NCI-H526 treated with DMSO at 0.1 percent for 48 hours (cell line): ENCODE measurements around the gene RAB40A.
"Not testable (repeated sequence)": the region's sequence is repeated elsewhere in the genome, so short reads cannot be mapped to it uniquely, and the experiment has no call there.

Experiments used
- DNase-seq: peaks from one replicate; lab custom pipeline; 2025; lab: John Stamatoyannopoulos, UW

RAB40A gene

DNA sequence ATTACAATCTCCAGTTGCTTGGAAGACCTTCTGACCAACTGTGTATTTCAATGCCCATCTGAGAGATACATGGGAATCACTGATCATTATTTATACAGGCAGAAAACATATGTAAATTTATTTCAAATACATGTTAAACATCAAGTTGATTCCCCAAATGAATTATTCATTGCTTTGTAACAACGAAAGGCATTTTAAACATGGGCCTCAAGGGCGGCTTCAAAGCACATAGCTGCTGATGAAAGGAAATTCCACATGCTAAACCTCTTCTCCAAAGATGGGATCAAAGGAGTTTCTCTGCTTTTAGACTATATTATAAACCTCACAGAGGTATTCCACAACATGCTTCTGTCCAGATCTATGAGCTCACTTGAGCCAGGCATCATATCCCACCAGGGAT lies 4.3 kb upstream of the RAB40A start:
- DNase-seq = no peak

DNA sequence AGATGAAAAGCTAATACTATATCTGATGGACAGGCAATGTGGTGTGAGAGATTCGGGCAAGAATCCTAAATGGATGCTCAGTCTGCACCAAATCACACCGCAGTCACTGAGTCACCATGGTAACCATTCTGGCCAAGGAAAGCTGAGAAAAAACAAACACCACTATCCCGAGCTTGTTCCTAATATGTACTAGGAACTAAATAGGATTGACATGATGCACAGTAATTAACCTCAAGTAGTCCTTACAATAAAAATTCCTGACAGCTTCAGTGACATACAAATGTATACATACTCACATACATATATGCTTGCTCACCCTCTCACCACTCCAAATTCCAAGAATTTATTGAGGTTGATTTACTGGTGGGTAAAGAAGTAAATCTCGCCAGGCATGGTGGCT lies 1.1 kb upstream of the RAB40A start:
- DNase-seq = no peak

DNA sequence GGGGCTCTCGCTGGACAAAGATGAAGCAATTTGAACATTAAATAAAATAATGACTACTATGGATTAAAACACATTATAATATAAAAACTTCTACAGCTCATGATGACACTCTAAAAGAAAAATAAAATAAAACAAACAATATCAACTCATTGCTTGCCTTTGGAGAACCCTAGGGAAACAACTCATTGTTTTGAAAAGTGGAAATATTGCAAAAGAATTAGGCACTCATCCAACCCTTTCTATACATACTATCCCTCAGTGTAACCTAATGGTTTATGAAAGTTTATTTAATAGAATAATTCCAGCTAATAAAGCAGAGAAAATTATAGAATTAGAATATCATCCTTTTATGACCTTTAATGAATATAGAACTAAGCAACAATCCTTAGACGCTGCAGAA lies 718 bp downstream of the RAB40A start:
- DNase-seq = no peak

DNA sequence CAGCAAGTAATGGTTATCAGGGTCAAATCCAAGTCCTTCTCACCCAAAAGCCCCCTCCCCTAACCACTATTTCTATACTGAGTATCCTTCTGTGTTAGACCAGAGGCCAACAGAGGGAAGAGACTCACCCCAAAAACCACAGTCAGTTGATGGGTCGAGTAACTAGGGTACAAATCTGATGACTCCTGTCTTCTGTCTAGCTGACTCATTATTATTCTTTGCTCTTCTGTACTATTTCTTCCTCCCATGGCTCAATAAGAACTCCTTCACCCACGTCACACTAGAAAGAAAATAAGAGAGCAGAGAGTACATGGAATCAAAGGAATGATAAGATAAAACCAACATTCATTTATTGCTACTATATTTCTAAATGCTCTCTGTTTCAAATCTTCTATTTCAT lies 2.0 kb downstream of the RAB40A start:
- DNase-seq = no peak

DNA sequence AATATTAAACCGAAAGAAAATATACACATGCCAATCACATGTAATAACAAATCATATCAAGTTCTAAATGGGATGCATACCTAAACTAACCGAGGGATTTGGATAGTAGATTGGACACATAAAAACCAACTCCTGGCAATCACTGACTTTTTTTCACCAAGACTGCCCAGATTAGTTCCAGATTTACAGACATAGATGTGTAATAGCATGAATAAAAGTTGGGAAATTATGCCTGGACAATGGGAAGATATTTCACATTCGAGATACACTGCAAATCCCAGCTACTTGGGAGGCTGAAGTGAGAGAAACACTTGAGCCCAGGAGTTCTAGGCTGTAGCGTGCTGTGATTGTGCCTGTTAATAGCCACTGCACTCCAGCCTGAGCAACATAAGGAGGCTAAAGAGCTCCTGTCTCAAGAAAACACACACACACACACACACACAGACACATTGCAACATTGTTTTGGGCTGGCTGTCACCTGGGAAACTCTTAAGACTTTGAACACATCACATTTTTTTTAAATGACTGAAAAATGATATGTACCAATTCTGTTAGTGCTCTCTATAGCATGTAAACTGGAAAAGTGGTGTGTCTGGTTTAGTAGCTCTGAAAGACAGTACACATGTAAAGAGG lies 5.7 kb downstream of the RAB40A start:
- DNase-seq = no peak

DNA sequence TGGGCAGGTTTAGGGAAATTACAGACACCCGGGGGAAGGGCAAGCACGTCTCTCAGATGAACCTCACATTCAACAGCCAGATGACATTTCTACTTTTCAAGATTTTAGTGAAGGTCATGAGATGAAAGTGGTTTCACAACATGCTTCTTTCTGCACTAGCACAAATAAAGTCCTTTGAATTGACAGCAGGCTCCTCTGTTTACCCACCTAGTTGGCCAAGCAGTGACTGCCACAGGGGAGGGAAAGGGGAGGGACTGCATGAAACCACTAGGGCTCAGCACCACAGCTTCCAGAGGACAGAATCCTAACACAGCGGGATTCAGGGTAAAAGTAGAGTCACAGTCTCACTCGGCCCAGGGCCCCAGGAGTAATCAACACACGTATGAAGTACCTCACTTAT lies 6.2 kb downstream of the RAB40A start:
- DNase-seq = no peak

DNA sequence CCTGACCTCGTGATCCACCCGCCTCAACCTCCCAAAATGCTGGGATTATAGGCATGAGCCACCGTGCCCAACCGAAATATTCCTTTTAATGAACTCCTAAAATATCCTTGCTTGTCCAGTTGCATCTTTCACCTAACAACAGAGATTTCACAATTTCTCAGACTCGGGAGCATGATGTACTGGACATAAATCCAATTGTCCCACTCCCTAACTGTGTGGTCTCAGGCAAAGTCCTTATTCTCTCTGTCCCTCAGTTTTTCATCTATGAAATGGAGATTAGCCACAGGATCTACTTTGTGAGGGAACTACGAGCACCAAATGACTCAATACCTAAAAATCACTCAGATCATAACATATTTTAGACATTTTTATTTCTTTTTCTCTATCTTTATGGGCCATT lies 9.3 kb downstream of the RAB40A start:
- no peak for DNase-seq

DNA sequence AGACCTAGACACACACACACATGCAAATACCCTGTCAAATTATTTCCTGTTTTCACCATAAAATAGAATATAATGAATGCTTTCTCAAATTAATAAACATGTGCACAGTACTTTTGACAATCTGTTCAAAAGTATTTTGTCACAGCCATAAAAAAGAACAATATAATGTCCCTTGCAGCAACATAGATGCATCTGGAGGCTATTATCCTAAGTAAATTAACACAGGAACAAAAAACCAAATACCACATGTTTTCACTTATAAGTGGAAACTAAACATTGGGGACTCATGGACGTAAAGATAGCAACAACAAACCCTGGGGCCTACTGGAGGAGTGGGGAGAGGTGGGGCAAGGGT lies 15.5 kb downstream of the RAB40A start:
- no peak for DNase-seq

DNA sequence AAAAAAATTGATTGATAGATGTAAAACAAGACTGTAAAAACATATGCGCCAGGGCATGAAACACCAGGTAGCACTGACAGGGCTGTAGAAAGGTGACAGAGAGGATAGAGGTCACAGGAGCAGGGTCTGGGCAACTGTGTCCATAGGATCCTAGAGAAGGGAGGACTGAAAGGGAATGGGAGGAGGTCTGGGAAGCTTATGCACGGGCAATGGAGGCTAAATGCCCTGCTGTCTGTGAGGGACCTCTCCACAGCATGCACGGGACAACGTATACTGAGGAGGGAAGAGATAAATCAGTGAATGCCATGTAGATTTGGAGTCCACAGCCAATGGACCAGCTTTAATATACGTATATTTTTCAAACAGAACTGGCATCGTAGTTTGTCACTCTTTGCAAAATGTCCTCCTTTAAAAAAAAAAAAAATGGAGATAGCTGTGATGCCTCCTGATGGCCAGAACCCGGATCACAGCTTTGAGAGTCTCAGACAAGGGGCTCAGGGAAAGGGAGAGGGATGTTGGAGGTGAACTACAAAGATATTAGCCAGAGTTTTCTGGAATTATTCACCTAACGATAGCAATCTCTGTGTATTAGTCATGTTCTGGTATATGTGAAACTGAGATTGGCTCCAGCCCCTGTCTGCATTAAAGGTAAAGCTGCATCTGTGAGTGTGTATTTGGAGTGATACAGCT lies 16.0 kb downstream of the RAB40A start:
- DNase-seq = no peak

DNA sequence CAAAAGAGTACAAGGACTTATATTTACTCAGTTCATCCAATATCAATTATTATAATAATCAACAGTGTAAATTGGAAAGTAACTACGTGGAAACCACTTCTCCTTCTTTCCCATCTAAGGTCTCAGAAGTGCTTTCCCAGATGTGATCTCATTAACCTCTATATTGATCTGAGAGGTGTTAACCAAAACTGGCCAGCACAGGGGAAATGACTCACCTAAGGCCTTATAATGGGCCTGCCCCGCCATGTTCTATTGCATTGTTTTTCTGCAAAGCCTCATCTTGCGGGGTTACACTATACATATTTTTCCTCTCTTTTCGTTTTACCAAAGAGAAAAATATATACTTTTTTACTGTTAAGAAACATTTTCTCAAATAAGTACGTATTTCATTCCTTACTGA lies 20.5 kb downstream of the RAB40A start:
- DNase-seq = no peak

DNA sequence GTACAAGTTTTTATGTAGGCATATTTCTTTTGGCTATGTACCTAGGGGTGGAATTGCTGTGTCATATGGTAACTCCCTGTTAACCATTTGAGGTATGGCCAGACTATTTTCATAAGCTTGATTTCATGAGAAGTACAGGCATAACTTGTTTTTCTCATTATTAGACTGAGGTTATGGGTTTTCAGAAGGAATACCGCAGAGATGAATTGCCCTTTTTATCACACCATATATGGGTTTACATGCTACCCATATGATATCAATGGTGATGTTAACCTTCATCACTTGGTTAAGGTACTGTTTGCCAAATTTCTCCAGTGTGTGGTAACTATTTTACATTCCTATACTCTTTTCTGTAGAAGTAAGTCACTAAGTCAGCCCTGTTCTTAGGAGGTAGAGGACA lies 23.5 kb downstream of the RAB40A start:
- DNase-seq = no peak

DNA sequence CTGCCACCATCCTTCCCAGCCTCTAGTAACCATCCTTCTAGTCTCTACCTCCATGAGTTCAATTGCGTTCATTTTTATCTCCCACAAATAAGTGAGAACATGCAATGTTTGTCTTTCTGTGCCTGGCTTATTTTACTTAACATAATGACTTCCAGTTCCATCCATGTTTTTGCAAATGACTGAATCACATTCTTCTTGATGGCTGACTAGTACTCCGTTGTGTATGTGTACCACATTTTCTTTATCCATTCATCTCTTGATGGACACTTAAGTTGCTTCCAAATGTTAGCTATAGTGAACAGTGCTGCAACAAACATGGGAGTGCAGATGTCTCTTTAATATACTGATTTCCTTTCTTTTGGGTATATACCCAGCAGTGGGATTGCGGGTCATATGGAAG lies 25.7 kb downstream of the RAB40A start:
- DNase-seq = not testable (repeated sequence)

DNA sequence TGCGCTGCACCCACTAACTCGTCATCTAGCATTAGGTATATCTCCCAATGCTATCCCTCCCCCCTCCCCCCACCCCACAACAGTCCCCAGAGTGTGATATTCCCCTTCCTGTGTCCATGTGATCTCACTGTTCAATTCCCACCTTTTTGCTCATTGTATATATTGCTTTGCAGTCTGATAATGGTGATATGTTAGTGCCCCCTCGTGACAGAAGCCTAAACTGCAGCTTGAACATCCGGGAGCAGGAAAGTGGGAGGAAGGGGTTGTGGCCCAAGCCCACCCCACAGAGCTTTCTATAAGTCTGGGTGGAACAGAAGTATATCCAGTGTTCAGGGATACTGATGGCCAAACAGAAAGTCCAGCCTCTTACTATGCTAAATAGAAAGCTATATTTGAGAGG lies 29.6 kb downstream of the RAB40A start:
- peak; percentile 9 for DNase-seq

DNA sequence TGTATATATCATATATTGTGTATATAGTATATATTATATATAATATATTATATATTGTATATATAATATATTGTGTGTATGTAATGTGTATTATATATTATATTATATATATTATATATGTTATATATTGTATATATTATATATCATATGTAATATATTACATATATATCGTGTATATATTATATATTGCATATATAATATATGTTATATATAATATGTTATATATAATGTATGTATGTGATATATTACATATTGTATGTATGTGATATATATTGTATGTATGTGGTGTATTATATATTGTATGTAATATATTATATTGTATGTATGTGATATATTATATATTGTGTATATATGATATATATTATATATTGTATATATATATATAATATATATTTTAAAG lies 30.5 kb downstream of the RAB40A start:
- DNase-seq = no peak

DNA sequence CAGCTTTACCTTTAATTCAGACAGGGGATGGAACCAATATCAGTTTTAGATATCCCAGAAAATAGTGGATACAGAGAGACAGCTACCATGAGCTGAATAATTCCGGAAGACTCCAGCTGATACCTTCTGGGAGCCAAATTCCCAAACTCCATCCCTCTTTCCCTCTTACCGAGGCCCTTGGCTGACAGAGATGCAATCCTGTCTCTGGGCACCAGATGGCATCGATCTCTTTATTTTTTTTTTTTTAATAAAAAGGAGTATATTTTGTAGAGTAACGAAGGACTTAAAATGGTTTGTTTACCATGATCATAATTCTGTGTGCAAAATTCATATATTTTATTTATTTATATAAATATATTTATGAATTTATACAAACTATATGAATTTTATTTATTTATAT lies 31.0 kb downstream of the RAB40A start:
- DNase-seq = no peak

DNA sequence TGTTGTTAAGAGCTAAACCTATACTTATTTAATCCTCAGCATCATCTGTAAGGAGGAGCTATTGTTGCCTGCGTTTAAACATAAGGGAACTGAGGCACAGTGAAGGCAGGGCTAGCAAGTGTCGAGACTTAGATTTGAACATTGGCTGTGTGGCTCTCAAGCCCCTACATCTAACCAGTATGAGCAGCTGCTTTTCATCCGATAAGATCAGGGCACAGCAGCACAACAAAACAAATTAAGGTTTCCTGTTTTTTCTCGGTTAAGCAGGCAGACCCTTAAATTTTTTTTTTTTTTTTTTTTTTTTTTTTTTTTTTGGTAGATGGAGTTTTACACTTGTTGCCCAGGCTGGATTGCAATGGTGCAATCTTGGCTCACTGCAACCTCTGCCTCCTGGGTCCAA lies 35.6 kb downstream of the RAB40A start:
- DNase-seq = no peak

DNA sequence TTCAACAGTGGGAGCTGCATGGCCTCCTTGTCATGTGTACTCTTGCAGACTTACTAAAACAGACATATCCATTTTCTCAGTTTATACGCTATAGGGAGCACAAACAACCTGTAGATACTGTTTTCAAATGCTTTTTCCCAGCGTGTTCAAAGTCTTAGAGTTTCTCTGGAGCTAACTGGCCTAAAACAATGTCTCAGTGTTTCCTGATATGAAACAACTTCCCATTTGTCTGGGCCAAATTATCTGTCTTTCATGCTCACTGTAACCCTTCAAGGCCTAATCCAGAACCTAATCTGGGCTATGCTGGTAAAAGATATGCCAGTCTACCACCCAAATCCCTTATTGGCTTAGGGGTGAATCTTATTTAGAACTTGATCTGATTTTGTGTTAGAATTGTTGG lies 38.8 kb downstream of the RAB40A start:
- no peak for DNase-seq

DNA sequence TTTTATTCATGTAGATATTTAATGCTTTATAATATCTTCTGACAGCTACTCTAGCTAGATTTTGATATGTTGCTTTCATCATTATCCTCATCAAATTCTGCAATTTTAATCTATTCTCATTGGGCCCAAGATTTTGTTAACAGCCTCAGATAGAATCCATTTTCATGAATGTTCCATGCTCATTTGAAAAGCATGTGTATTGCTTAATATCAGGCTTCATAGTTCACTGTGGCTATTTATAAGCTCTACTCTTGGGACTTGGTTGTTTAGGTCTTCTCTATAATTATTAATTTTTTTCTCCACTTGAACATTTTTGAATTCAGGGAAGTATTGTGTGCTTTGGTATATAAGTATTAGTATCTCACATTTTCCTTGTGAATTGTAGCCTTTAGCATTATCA lies 41.8 kb downstream of the RAB40A start:
- DNase-seq = no peak

DNA sequence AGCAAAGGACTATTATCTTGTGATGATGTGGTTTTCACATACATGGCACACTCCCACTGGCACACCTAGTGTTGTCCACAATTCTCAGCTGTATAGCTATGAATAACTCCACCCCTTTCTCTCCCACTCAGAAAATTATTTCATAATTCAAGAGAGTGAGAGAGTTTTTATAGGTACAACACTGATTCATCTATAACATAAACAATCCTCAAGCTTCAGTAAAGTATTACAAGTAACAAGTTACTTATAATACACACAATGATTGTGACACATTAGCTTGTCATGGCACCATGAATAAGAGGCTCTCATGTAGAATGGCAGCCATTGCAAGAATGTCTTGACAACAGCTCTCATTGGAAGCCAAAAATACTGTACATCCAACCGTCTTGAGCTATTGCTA lies 43.9 kb downstream of the RAB40A start:
- DNase-seq = no peak

DNA sequence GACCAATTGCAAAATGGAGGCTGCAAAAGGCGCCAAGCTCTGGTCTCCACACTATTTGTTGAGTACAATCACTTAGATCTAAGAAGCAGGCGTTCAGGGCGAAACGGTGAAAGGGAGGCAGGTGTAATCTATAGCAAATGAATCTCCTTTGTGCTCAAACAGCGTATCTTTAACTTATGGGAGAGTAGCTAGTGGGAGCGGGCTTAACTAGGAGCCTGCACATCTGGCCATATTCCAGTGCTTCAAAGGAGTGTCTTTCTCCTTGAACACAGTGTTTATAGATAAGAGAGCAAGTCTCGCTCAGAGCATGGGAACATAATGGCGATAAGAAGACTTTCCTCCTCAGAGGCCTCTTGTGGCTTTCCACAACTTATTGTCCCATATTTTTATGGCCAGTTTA lies 49.3 kb downstream of the RAB40A start:
- not testable (repeated sequence) for DNase-seq

DNA sequence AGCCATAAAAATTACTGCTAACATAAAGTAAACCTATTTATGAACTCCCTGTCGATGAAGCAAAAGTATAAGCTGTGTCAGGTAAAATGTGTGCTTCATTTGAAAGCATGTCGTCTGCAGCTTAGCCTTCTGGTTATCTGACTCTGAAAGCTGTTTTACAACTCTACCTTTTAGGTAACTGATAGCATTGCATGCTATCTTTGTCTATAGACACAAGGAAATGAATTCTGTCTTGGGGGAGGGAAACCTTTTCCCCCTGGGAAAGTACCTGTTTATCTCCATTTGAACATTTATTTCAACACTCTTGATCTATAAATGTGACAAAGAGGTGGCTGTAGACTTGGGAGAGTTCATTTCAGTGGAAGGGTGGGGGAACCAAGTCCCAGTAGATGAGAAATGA lies 51.4 kb downstream of the RAB40A start:
- no peak for DNase-seq

DNA sequence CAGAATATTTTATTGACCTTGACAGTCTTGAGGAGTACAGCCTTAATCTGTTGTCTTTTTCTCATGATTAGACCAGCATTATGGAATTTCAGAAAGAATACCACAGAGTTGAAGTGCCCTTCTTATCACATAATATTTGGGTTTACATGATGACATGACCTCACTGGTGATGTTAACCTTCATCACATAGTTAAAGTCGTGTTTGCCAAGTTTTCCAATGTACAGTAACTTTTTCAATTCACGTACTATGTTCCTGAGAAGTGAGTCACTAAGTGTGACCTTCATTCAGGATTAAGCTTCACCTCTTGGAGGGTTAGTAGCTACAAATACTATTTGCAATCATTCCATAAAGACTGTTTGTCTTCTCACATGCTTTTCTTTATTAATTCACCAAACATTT lies 52.1 kb downstream of the RAB40A start:
- no peak for DNase-seq

DNA sequence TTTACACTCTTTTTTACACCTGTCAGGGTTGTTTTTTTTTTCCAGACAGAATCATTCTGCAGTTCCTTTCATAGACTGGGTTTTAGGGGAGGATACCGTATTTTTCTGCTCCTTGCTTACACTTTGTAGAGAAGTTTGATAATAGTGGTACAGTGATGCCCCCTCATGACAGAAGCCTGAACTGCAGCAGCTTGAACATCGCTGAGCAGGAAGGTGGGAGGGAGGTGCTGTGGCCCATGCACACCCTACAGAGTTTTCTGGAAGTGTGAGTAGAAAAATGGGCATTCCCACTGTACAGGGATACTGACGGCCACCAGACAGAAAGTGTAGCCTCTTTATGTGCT lies 54.5 kb downstream of the RAB40A start:
- DNase-seq = peak; percentile 14

DNA sequence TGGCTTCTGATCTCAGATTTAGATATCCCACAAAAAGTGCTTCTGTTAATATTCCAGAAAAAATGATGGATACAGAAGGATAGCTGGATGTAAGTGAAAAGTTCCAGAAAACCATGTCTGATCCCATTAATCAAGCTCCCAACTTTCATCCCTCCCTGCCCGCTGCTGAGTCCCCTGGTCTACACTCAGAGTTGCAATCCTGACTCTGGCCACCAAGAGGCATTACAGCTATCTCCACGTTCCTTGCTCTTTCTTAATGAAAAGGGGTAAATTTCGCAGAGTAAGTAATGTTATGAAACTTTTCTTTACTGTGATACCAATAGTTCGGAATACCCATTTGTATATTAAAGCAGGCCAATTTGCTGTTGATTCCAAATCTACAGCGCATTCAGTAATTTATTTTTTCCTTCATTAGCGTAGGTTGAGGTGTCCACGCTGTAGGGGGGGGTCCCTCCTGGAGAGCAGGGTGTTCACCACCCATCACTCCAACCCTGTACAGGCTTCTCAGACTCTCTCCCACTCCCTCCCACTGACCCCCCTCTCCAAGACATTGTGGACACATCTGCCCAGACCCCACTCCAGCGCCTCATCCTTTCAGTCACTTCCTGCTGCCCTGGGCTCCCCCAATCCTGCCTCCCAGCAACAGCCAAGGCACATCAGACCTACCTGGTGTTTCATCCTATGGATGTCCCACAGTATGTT lies 55.1 kb downstream of the RAB40A start:
- DNase-seq = no peak
